HepG2 (cell line): ENCODE results near the gene TTC19. TPM values are rescaled to one million over a fixed set of nuclear protein-coding genes. Genes with fewer than 3 reads are reported as not detected.

ENCODE experiments used
- ATAC-seq: fragments of 200-7000 bp; cut with Tn5 transposase; 3 replicates; pipeline ENCODE4 v1.9.1; 2020; ENCODE audit warnings: mild to moderate bottlenecking, moderate library complexity
- BruUV-seq: library from RNA; stranded (reverse); fragments of 400-500 nt; replicated peaks from 2 replicates; lab custom pipeline; 2021; lab: Mats Ljungman, UMichigan
- CTCF ChIA-PET: fragments of 300-600 bp; formaldehyde crosslinking; extraction: SDS; loops from one replicate; lab custom pipeline; 2021; ENCODE audit warnings: low total read pairs, inconsistent platforms, low intra/inter-chr PET ratio; lab: Yijun Ruan, JAX
- POLR2A ChIA-PET: fragments of 350-600 bp; sonication (Branson Sonifier 250); formaldehyde crosslinking; loops from one replicate; lab custom pipeline; 2020; ENCODE audit warnings: antibody characterized with exemption, inconsistent platforms; lab: Yijun Ruan, JAX
- DNase-seq: peaks from one replicate; pipeline ENCODE4 v3.0.0-alpha.2; 2015; ENCODE audit warnings: low spot score
- FAIRE-seq: peaks from 3 replicates; lab custom pipeline; 2011; peaks lifted over from hg19 to GRCh38; lab: Jason Lieb, UNC
- H2AFZ ChIP-seq: one replicate; pipeline ENCODE4 v1.6.1; 2011; ENCODE audit warnings: low read length, inconsistent platforms
- H3K27ac ChIP-seq: fragments of 300-600 bp; 3 replicates; pipeline ENCODE4 v1.8.0; 2011; ENCODE audit warnings: mixed run types, mild to moderate bottlenecking, mixed read lengths, low read length, inconsistent platforms; ENCODE audit not compliant: insufficient read depth; ENCODE audit errors: extremely low read length
- H3K27me3 ChIP-seq, 2 experiments: fragments of 200-600 bp in 1 of 2; 2 replicates in 1 of 2; 3 replicates in 1 of 2; pipeline versions ENCODE4 v1.6.0 to v1.8.0; 2011; ENCODE audit warnings: low read length in 2 of 2, mild to moderate bottlenecking in 2 of 2, moderate library complexity in 2 of 2, inconsistent platforms in 1 of 2; ENCODE audit not compliant: insufficient read depth in 2 of 2, control insufficient read depth in 1 of 2
- H3K36me3 ChIP-seq, 2 experiments: fragments of 200-600 bp in 1 of 2; replicated peaks in 1 of 2; 2 replicates in 1 of 2; 3 replicates in 1 of 2; pipeline versions ENCODE4 v1.5.1 to v1.8.0; 2011; ENCODE audit warnings: low read length in 2 of 2, inconsistent platforms in 1 of 2; ENCODE audit not compliant: insufficient read depth in 2 of 2, control insufficient read depth in 1 of 2
- H3K4me1 ChIP-seq: 2 replicates; pipeline ENCODE4 v1.5.1; 2012; ENCODE audit warnings: low read length, inconsistent platforms; ENCODE audit not compliant: insufficient read depth
- H3K4me2 ChIP-seq: 2 replicates; pipeline ENCODE4 v1.6.0; 2011; ENCODE audit warnings: low read depth, low read length, inconsistent platforms
- H3K4me3 ChIP-seq, 3 experiments: fragments of 200-600 bp in 1 of 3; sonication (generic), shearing (Covaris generic) in 1 of 3; replicated peaks in 1 of 3; 2 replicates each; pipeline ENCODE4 v1.5.1; 2011 to 2016; ENCODE audit warnings: low read length in 3 of 3, inconsistent platforms in 2 of 3, low read depth in 2 of 3, mild to moderate bottlenecking in 2 of 3, control low read depth in 1 of 3, mixed read lengths in 1 of 3; ENCODE audit not compliant: insufficient read depth in 1 of 3
- H3K79me2 ChIP-seq: one replicate; pipeline ENCODE4 v1.6.1; 2011; ENCODE audit warnings: low read length, inconsistent platforms; ENCODE audit not compliant: insufficient read depth
- H3K9ac ChIP-seq: 2 replicates; pipeline ENCODE4 v1.6.0; 2011; ENCODE audit warnings: mild to moderate bottlenecking, low read depth, low read length, inconsistent platforms; ENCODE audit not compliant: insufficient read depth
- H3K9me3 ChIP-seq: 2 replicates; pipeline ENCODE4 v1.5.1; 2012; ENCODE audit warnings: mild to moderate bottlenecking, low read length
- H4K20me1 ChIP-seq: 2 replicates; pipeline ENCODE4 v1.6.0; 2011; ENCODE audit warnings: inconsistent platforms, mild to moderate bottlenecking, low read length, moderate library complexity; ENCODE audit not compliant: insufficient read depth
- ADNP ChIP-seq: sonication (generic); formaldehyde crosslinking; IDR thresholded peaks from 2 replicates; pipeline ENCODE4 v1.4.0; 2020; ENCODE audit warnings: missing genetic modification reagents
- NR2F6 ChIP-seq, 2 experiments: IDR thresholded peaks; 2 replicates each; pipeline ENCODE4 v1.6.1; 2016; ENCODE audit warnings: antibody characterized with exemption in 1 of 2, mild to moderate bottlenecking in 1 of 2
- ZFP91 ChIP-seq: sonication (generic); formaldehyde crosslinking; IDR thresholded peaks from 2 replicates; pipeline ENCODE4 v1.9.0; 2022; ENCODE audit warnings: missing genetic modification reagents, mild to moderate bottlenecking, borderline replicate concordance
- ZNF142 ChIP-seq: sonication (generic); formaldehyde crosslinking; IDR thresholded peaks from 2 replicates; pipeline ENCODE4 v1.4.0; 2020; ENCODE audit warnings: missing genetic modification reagents
- ZNF510 ChIP-seq: sonication (generic); formaldehyde crosslinking; IDR thresholded peaks from 2 replicates; pipeline ENCODE4 v1.4.0; 2020; ENCODE audit warnings: low read depth, mild to moderate bottlenecking, missing genetic modification reagents
- ZNF652 ChIP-seq: IDR thresholded peaks from 2 replicates; pipeline ENCODE4 v1.6.1; 2016; ENCODE audit warnings: low read depth, borderline replicate concordance
- ZNF724P ChIP-seq: sonication (generic); formaldehyde crosslinking; IDR thresholded peaks from 2 replicates; pipeline ENCODE4 v1.8.0; 2022; ENCODE audit warnings: missing genetic modification reagents, borderline replicate concordance
- ZNF883 ChIP-seq: sonication (generic); formaldehyde crosslinking; IDR thresholded peaks from 2 replicates; pipeline ENCODE4 v1.5.1; 2020; ENCODE audit warnings: mild to moderate bottlenecking, missing genetic modification reagents; ENCODE audit errors: not compliant biosample characterization
- WGBS: methylation state at CpG from one replicate; pipeline ENCODE4 v1.1.6; 2017; ENCODE audit warnings: low lambda C conversion rate; 5-methylcytosine and 5-hydroxymethylcytosine counted together
- in situ Hi-C: cut with HindIII; loops from 2 replicates; pipeline ENCODE4 v1.10.0; 2017; ENCODE audit warnings: low pct_unique_long_range_greater_than_20kb; ENCODE audit not compliant: extremely low pct_ligation_motif_present
- intact Hi-C: fragments of 100-400 bp; cut with micrococcal nuclease; formaldehyde crosslinking; loops from one replicate; pipeline ENCODE4 v1.10.0; 2022; ENCODE audit not compliant: unreplicated experiment
- polyA plus RNA-seq, 8 experiments: library from polyadenylated mRNA; depleted of rRNA in 3 of 8; stranded (reverse) in 7 of 8; unstranded in 1 of 8; fragments of >200 nt; fragmentation: Illumina TruSeq in 4 of 8; extraction: Trizol in 4 of 8; gene quantifications; 2 replicates each; pipeline versions ENCODE4 v1.2.1 to v1.2.3, GENCODE V29; 2011 to 2016; ENCODE audit warnings: low read depth in 4 of 8, missing spikeins in 1 of 8, mixed read lengths in 1 of 8; ENCODE audit not compliant: insufficient read depth in 1 of 8
- total RNA-seq, 5 experiments: library from RNA; depleted of rRNA; stranded (reverse); fragments of >200 nt; fragmentation: Illumina TruSeq; extraction: Trizol; gene quantifications; 2 replicates each; pipeline ENCODE4 v1.2.3, GENCODE V29; 2016; ENCODE audit warnings: low read depth in 1 of 5
- TF ChIP-seq, protein P1 (sequence below): sonication (generic); formaldehyde crosslinking; IDR thresholded peaks from 2 replicates; pipeline ENCODE4 v1.5.0; 2020; ENCODE audit warnings: mild to moderate bottlenecking, missing genetic modification reagents
- TF ChIP-seq, protein P2 (sequence below): sonication (generic); formaldehyde crosslinking; IDR thresholded peaks from 2 replicates; pipeline ENCODE4 v1.4.0; 2020; ENCODE audit warnings: missing genetic modification reagents, mild to moderate bottlenecking, borderline replicate concordance

TTC19 gene
- total and polyA plus RNA-seq, 2 of the 13 experiments (the other 11 are each of a cell fraction or from before 2014, with no cell fraction given) = 4.4 to 24.3 TPM

GRCh38 chr17:16033729-16034349, 34.2 kb downstream of the TTC19 start:
- H3K36me3 ChIP-seq = peaks cover 24 to 87% of the 10 kb centered on the region in 2 experiments
- TF ChIP-seq, protein P1, sequence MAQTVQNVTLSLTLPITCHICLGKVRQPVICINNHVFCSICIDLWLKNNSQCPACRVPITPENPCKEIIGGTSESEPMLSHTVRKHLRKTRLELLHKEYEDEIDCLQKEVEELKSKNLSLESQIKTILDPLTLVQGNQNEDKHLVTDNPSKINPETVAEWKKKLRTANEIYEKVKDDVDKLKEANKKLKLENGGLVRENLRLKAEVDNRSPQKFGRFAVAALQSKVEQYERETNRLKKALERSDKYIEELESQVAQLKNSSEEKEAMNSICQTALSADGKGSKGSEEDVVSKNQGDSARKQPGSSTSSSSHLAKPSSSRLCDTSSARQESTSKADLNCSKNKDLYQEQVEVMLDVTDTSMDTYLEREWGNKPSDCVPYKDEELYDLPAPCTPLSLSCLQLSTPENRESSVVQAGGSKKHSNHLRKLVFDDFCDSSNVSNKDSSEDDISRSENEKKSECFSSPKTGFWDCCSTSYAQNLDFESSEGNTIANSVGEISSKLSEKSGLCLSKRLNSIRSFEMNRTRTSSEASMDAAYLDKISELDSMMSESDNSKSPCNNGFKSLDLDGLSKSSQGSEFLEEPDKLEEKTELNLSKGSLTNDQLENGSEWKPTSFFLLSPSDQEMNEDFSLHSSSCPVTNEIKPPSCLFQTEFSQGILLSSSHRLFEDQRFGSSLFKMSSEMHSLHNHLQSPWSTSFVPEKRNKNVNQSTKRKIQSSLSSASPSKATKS = no peak
- TF ChIP-seq ZNF510 (CRISPR knock-in tag) (no peak), NR2F6 (IDR thresholded peaks at IDR 0.05) (no peak), NR2F6 (CRISPR knock-in tag; IDR thresholded peaks at IDR 0.05) (no peak), ZNF652 (CRISPR knock-in tag) (no peak), ZNF142 (no peak), ZFP91 (CRISPR knock-in tag) (no peak), ZNF724P (CRISPR knock-in tag) (no peak), ZNF883 (CRISPR knock-in tag) (no peak), ADNP (no peak)
- TF ChIP-seq, protein P2, sequence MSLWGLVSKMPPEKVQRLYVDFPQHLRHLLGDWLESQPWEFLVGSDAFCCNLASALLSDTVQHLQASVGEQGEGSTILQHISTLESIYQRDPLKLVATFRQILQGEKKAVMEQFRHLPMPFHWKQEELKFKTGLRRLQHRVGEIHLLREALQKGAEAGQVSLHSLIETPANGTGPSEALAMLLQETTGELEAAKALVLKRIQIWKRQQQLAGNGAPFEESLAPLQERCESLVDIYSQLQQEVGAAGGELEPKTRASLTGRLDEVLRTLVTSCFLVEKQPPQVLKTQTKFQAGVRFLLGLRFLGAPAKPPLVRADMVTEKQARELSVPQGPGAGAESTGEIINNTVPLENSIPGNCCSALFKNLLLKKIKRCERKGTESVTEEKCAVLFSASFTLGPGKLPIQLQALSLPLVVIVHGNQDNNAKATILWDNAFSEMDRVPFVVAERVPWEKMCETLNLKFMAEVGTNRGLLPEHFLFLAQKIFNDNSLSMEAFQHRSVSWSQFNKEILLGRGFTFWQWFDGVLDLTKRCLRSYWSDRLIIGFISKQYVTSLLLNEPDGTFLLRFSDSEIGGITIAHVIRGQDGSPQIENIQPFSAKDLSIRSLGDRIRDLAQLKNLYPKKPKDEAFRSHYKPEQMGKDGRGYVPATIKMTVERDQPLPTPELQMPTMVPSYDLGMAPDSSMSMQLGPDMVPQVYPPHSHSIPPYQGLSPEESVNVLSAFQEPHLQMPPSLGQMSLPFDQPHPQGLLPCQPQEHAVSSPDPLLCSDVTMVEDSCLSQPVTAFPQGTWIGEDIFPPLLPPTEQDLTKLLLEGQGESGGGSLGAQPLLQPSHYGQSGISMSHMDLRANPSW = no peak
- no peak overlapping the region for H3K9ac ChIP-seq
- H3K27ac ChIP-seq = no peak overlapping the region
- 98% methylated on average over 7 of the region's 7 CpGs for WGBS
- in situ Hi-C loops = loop anchor here (10.0 kb wide), 1 partner anchor 61 kb away; no protein-coding TSS in a partner anchor
- intact Hi-C loops = no loop called here
- H4K20me1 ChIP-seq = no peaks in the 10 kb centered on the region
- no peaks in the 10 kb centered on the region for H3K9me3 ChIP-seq
- BruUV-seq = no TSS peak
- H3K27me3 ChIP-seq = no peaks in the 10 kb centered on the region
- ATAC-seq (no peak), DNase-seq (no peak), FAIRE-seq (no peak)
- no peaks in the 10 kb centered on the region for H3K79me2 ChIP-seq
- CTCF ChIA-PET = no interaction called here
- POLR2A ChIA-PET = no interaction called here
- no peak overlapping the region for H3K4me3 ChIP-seq
- H3K4me2 ChIP-seq = no peak overlapping the region
- no peak overlapping the region for H2AFZ ChIP-seq
- H3K4me1 ChIP-seq = 0 out of 2 replicates have a peak, but pooled peaks cover 7% of the 10 kb centered on the region
